Measurements from ENCODE around the gene KDM4C.

Gene KDM4C

GRCh38 chr9:6877671-6878161, 119.9 kb downstream of the KDM4C start:
- ChIA-PET POLR2A (ENCODE audit: low non-redundant PET) (no interaction called here), CTCF (no interaction called here)
- TF ChIP-seq CTCF (conservative IDR thresholded peaks at IDR 0.05; ENCODE audit: low read depth), result no peak
- H3K27ac ChIP-seq, result no peak overlapping the region
- no peak for DNase-seq (ENCODE audit: low spot score)

DNA sequence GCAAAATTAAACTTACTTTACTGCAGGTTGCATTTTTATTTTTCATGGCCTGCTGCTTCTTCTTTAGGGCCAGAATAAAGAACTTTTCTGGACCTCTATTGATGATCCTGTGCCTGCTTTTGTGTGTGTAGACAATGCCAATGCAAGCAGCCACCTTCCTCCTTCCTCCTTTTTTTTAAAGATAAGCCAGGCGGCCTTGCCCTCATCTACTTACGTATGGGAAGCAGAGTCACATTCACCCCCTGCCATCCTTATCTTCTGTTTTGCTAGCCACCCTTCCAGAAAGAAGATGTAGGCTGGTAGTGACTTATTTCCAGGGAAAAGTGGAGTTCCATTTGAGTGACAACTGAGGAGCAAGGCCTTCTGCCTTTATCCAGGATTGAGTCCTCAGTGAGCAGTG, 122.9 kb downstream of the KDM4C start:
- DNase-seq (ENCODE audit: low spot score), result no peak
- CTCF ChIA-PET, result no interaction called here
- no peak for TF ChIP-seq CTCF (conservative IDR thresholded peaks at IDR 0.05; ENCODE audit: low read depth)
- POLR2A ChIA-PET (ENCODE audit: low non-redundant PET), result no interaction called here
- H3K27ac ChIP-seq, result no peak overlapping the region

DNA sequence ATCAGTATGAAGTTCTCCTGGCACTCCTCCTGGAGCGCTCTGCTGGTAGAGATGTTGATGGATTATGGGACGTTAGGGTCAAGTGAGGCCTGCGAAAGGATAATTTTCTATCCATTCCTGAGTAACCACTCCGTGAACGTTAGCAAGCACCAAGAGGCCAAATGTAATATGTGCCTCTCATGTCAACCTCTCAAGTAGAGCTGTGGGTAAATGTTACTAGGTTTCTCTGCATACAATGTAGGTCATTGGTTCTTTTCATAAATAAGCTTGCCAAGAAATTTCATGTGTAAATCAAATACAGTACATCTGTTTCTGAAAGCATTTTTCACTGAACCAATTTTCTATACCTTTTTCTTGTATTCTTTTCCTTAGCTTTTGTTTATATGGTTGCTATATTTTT, 126.3 kb downstream of the KDM4C start:
- POLR2A ChIA-PET (ENCODE audit: low non-redundant PET), result no interaction called here
- no peak overlapping the region for H3K27ac ChIP-seq
- no peak for DNase-seq (ENCODE audit: low spot score)
- no peak for TF ChIP-seq CTCF (conservative IDR thresholded peaks at IDR 0.05; ENCODE audit: low read depth)
- CTCF ChIA-PET, result no interaction called here

- no peak overlapping the region for H3K27ac ChIP-seq
- no peak for TF ChIP-seq CTCF (conservative IDR thresholded peaks at IDR 0.05; ENCODE audit: low read depth)
- no peak for DNase-seq (ENCODE audit: low spot score)
- ChIA-PET CTCF (no interaction called here), POLR2A (ENCODE audit: low non-redundant PET) (no interaction called here)
These were observed 127.2 kb downstream of the KDM4C start for GRCh38 chr9:6884990-6885389.

- CTCF ChIA-PET, result no interaction called here
- DNase-seq (ENCODE audit: low spot score), result no peak
- TF ChIP-seq CTCF (conservative IDR thresholded peaks at IDR 0.05; ENCODE audit: low read depth), result no peak
- POLR2A ChIA-PET (ENCODE audit: low non-redundant PET), result no interaction called here
- H3K27ac ChIP-seq, result no peak overlapping the region
These were observed 129.3 kb downstream of the KDM4C start for GRCh38 chr9:6887051-6887450.

DNA sequence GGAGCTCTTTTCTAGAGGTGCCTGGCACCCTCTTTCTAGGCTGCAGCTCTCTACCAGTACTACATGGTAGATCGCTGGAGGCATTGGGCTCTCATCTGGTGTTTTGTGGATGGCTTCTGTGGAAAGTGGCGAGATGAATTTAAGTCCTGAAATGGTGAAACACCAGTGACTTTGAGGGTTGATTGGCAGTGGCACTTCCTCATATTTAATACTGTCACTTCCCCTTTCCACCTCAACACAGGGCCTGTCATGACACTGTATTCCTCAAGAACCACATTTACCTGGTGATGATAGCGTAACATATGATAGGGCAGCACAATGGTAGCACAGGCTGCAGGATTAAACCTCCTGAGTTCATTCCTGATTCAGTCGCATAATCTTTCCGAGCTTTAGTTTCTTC, 132.1 kb downstream of the KDM4C start:
- TF ChIP-seq CTCF (conservative IDR thresholded peaks at IDR 0.05; ENCODE audit: low read depth), result no peak
- POLR2A ChIA-PET (ENCODE audit: low non-redundant PET), result no interaction called here
- H3K27ac ChIP-seq, result no peak overlapping the region
- no peak for DNase-seq (ENCODE audit: low spot score)
- CTCF ChIA-PET, result no interaction called here
